Stimulated activated CD4-positive, alpha-beta T cell treated with anti-CD3 and anti-CD28 coated beads, Interleukin-2, amount 100 ng/mL, for 48 hours (primary cell): ENCODE measurements around the gene ZDHHC14.

ENCODE experiments used
- DNase-seq, 2 donors: peaks; one replicate each; pipeline ENCODE4 v3.0.0-alpha.2; 2020

ZDHHC14 gene

DNA sequence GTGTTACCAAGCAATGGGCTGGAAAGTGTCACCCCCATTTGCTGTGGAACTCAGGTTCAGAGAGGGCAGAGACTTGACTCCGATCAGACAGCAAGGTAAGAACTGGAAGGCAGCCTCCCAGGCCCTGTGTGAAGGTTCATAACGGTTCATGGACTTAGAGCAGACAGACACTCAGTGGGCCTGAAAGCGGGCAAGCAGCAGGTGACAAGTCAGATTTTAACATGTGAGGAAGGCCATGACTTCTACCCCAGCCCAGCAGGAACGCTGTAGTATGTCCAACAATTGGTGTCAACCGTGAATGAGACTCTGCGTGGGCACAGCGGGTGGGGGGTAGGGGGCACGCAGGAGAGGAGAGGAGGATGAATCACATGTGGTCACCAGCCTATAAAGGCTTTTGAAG, 224.5 kb downstream of the ZDHHC14 start:
- no peak for DNase-seq

DNA sequence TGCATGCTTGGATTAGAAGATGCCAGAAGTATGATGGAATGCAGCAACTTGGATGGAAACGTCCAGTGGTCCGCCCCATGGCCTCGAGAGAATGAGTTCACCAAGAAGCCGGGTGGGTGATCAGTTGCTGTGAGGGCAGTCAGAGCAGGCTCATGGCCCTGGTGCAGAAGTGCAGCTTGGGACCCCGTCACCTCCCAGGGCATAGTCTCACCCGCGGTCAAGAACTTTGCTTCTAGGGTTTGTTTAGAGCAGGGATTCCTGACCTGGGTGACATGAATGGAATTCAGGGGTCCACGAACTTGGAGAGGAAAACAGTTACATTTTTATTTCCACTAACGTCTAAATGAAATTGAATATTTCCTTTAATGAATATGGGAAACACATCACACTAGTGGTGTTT, 225.5 kb downstream of the ZDHHC14 start:
- no peak for DNase-seq

DNA sequence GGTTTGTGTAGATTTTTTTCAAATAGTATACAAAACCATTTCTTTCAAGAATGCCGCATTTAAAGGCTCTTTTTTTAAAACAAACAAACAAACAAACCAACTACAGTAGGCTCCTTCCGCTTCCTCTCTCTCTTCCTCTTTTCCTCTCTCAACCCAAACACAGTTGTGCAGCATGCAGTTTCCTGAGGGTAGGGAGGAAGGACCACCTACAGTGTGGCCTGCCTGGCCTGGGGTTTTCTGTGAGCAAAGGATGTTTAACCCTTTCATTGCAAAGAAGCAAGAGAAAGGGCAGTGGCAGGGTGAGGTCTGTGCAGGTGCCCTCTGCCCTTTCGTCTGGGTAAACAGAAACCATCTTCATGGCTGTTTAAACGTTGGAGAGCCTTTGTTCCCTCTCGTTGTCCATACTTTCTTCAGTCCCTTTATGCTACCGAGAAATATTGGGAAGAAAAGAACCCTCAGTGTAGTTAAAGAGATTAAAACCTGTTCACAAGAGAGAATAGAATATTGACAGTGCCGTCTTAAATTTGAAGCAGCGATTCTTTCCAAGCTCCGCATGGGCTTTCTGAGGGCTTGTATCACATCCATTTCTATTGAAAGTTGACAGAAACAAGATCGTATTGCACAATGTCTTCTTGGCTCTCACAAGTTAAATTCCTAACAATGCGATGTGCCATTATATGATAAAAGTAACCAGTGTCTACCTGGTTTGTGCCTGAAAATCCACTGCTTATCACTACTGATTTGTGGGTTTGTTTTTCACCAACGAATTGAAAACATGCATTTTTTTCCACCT, 226.5 kb downstream of the ZDHHC14 start:
- no peak for DNase-seq

DNA sequence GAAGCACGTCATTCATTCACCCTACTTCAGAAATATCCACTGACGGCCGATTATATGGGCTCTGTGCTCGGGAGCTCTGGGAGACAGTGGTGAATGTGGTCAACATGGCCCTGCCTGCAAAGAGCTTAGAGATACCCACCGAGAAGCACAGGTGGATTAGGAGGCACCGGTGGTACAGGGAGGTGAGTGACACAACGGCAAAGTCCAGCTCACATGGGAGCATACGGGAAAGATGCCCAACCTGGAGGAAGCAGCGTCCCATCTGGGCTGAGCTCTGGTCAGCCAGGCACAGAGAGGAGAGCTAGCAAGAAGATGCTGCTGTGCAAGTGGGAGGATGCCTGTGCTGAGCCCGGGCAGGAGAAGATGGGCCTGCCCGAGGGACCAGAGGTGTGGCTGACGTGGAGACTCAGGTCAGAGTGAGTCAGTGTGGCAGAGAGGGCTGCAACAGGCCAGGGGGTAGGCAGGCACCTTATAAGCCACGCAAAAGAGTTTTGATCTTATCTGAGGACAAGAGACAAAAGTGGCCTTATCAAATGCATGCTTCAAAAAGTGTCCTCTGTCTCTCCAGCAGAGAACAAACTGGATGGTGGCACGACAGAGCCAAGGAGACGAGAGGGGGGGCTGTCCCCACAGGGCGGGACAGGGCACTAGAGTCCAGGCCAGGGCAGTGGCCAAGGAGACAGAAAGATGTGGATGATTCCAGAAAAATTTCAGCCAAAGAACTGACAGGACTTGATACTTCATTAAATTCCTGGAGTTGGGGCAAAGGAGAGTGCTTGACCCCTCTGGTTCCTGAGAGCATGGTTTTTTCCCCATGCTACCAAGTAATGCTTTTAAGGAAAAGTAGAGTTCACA, 227.5 kb downstream of the ZDHHC14 start:
- DNase-seq: no peak

DNA sequence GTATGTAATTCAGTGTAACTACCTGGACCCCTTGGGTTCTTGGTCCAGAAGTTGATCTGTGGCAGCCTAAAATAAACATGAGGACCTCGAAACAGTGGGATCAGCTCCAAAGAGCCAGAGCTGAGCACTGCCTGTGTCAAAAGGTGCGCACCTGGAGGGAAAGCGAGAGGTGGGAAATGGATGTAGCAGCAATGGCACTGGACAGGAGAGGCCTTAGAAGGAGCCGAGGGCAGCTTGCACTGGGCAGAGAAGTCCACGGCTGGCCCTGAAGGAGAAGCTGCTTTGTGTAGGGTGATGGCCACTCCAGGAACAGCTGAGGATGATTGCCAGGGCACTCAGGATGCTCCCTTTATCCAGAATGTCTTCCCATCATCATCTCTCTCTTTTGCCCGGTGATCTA, 228.1 kb downstream of the ZDHHC14 start:
- no peak for DNase-seq

DNA sequence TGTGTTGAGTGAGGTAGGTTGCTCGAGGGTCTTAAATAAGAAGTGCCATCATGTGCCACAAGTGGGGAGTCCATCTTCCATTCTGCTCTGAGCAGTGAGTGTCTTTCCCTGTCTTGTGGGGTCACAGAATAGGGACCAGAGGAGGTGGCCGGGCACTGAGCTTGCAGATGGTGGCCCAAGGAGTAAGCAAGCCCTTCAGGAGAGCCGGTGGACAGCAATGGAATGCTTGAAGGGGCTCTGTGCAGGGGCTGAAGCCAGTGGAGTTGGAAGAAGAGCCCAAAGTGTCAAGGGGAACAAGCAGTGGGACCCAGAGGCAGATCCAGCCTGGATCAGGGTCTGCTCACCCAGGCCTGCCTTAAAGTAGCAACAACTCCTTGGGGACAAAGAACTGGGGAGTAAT, 228.6 kb downstream of the ZDHHC14 start:
- no peak for DNase-seq

DNA sequence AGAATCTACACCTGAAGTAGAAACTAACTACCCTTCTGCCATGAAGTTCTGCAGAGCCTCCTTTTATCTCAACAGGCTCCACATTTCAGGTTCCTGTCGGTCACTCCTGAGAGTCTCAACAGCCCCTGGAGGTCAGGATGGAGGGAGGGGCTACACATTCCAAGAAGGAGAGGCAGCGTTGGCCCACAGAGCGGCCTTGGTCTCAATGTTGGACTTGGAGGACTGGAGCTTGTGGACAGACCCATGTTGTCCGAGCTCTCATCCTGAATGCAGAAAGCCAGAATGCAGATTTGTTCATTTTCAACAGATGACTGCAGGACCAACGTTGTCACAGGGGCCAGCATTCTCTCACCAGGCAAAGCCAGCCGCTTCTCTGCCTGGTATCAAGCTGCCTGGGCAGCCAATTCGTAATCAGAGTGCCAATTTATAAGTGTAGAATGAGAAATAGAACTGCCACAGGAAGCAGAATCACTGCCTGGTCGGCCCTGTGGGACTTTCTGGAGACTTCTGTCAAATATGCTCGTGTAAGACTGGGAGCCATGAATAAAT, 229.5 kb downstream of the ZDHHC14 start:
- DNase-seq: no peak

DNA sequence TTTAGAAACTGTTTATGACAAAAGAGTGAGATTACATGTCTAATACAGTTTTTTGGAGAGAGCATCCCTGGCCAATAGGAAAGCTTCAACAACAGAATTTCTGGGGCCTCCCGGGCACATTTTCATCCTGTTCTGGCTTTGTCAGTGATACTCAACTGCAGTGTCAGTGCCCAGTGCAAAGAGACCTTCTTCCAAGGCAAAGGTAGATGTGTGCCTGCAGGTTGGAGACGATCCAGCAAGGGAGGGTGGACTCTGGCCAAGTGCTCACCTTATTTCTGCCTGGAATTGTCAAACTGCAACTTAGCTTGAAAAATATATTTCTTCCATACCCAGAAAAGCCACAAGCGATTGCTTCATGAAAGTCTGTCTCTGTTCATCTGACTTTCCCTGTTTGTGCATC, 230.4 kb downstream of the ZDHHC14 start:
- no peak for DNase-seq

DNA sequence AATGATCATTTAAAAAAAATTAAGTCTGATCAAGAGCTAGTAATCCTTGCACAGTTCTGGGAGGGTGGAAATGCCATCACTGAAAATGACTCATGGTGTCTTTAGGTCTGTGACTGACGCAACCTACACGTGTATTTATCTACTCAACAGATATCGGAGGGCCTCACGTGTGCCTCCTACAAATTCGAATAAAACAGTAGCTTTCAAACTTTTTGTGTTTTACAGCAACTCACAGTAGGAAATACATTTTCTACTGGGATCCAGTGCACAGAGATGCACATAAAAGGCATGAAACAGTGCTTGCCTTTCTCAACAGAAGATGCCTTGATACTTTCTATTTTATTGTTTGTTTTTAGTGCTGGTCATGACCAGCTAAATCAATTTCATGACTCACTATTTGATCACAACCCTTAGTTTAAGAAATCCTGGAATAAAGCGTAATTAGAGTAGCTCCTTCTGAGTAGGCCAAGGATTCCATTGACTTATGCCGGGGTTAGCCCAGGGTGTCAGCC, 232.1 kb downstream of the ZDHHC14 start:
- no peak for DNase-seq

DNA sequence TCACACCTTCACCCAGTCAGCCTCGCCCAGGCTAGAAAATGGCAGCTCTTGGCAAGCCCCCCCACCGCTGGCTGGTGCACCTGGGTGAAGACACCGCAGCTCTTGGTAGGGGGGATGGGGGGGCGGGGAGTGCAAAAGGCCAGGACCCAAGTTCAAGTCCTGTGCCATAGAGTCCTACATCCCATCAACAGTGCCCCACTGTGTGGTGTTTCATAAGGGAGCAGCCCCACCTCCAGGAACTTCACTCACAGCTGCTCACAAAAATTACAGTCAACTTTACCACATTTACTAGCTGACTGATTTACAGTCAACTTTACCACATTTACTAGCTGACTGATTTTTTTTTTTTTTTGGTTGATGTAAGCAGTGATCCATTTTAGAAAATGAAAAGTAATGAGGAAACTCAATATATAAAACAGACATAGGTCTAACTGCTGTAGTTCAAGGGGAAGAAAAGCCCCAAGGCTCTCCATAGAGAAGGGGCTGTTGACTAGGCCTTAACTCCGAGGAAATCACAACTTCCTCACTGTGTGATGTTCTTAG, 233.1 kb downstream of the ZDHHC14 start:
- DNase-seq: no peak

DNA sequence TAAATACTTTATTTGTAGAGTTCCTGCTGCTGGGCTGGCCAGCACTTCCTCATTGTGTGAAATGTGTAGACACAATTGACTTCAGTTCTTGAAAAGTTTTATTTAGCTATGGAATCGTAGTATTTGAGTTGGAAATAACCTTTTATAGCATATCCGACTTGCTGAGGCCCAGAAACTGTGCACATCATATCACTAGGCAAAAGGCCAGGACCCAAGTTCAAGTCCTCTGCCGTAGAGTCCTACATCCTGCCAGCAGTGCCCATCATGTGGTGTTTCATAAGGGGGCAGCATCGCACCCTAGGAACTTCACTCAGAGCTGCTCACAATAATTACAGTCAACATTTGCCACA, 234.4 kb downstream of the ZDHHC14 start:
- DNase-seq: no peak

DNA sequence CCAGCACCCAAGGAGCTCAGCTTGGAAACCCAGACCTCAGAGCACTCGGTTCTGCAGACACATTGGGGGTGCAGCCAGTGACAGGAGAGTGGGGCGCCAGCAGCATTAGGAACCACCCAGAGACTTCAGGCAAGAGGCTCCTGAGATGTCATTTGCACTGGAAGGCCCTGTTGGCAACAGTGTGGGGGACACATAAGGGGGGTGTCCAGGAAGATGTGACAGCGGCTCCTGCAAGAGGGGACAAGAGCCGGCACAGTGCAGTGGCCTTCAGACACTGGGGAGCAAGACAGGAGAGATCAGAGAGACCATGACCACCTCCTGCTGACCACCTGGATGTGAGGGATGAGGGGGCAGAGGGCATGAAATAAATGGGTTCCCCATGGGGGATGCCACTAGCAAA, 235.0 kb downstream of the ZDHHC14 start:
- no peak for DNase-seq

DNA sequence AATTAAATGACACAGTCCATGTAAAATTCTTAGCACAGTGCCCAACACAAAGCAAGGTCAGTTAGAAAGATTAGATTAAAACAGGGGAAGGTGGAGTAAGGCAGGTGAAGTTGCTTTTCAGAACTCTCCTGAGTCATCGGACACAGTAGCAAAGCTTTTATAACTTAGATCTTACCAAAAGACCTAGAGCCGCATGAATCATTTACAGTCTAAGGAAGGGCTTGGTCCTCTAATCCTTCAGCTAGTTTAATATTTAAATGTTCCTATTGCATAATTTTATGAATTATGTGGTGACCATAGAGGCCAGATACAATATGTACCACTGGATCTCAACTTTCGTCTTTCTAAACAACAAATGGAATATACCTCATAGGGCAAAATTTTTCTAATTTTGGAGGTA, 240.0 kb downstream of the ZDHHC14 start:
- DNase-seq: no peak

DNA sequence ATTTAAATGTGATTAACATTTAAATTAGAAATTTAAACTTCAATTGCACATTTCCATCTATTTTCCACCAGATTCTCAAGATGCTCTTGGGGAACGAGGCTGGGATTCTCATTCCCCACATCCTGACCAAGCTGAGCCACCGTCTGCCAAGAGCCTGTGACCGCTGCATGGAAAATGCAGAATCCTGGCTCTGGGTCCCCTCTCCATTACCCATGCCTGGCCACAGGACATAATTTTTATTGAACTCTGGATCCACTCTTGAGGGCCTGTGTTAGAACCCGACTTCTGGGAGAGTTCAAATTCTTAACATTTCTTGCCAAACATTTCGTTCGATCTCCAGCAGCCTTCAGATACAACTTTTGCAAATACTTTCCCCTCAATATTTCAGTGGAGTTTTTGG, 240.4 kb downstream of the ZDHHC14 start:
- no peak for DNase-seq

DNA sequence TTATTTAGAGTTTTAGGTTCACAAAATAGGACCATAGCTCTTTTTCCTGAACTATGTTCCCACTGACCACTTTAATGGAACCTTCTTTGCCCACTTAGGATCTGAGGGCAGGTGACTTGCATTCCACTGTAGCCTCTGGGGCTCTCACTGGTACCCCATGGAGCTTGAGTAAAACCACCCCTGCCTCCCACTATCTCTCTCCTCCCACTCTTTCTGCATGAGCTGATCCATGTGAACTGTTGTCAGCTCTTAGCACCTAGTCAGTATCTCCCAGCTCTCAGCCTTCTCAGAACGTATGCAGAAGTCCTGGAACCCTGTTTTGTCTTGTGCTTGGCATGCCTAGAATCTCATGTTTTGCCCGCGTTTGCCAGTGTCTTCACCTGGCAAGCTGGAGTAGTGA, 241.4 kb downstream of the ZDHHC14 start:
- no peak for DNase-seq

DNA sequence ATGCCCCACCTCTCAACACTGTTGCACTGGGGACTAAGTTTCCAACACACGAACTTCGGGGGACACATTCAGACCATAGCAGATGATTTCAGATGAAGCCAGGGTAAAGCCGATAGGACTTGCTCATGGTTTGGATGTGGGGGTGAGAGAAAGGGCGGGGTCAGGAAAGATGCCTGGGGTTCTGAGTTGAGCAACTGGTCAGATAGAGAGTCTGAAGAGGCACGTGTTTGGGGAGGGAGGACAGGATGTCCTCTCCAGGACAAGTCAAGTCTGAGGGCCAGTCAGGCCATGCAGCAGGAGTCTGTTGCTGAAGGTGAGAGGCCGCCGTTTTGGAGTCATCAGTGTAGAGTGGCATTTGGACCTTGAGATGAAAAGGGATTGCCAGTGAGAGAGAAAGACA, 244.1 kb downstream of the ZDHHC14 start:
- no peak for DNase-seq

DNA sequence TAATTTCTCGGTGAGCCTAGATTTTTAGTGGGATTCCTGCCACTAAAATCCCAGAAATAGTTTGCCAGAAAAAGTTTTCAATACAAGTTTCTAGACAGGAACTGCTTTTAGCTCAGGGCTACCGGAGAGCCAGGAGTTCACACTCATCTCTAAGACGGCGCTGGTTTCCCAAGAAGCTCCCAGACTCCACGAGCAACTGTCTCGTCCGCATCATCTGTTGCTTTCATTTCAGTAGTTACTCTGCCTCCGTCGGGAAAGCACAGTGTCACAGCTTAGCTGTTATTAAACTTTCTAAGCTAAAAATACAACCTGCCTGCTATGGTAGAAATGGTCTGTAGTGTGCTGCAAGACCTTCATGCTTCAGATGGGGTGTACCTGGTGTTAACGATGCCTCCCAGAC, 244.8 kb downstream of the ZDHHC14 start:
- no peak for DNase-seq

DNA sequence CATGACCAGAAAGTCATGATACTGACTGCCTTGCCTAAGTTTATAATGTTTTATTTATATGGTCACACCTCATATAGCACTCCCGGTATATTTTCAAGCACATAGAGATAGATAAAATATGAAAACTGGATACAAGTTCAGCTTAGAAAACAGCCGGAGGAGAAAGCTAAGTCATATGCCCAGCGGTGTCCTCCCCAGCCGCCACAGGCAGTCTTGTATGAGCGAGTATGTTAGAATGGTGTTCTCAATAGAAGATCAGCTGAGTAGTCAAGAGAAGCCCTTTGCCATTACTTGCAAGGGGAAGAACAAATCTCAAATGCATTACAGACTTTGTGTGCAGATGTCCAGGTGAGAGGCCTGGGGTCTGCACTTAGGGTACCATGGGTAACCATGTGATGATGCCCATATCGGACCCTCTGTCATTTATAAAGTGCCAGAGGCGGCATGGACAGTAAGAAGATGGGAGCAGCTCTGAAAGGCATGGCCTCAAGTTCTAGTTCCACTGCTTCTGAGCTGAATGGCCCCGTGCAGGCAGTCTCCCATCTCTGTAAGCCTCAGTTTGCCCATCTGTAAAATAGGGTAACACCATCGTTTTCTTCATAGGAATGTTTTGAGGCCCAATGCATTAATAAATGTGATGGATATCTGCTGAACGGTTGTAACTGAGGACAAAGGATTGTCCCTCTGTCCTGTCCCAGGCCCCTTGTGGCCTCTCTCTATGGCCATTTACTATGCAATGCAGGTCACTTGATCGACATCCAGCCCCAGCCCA, 246.4 kb downstream of the ZDHHC14 start:
- no peak for DNase-seq

DNA sequence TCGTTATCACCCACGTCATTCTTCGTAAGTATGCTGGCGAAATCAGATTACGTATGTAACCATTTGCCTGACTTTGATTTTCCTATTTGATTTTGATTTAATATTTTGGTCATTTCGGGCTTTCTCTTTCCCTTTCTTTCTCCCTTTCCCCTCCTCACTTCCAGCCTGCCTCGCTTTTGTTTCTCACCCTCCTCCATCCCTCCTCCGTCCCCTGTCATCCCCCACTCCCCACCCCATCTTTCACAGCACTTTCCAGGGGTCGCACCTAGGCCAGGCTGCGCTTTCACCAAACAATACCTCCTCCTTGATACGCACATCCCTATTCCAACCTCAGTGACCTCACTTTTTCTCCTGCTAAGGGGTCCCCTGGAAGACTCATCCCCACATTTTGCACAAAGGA, 247.5 kb downstream of the ZDHHC14 start:
- DNase-seq: no peak

DNA sequence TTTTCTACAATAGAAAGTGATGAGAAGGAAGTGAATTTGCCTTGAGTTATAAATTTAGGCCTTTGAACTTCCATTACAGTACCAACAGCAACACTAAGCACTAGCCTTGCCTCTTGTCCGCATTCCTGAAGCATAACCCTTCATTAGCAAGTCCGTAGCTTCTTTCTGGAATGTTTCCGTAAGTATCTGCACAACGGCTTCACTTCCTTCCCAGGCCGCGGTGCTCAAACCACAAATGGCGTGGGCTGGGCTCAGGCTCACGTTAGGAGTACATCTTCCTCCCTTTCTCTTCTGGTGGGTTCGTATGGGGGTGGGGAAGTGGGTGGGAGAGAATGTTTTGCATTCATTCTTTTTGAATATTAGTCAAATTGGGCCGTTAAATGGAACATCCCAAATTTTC, 248.2 kb downstream of the ZDHHC14 start:
- no peak for DNase-seq

DNA sequence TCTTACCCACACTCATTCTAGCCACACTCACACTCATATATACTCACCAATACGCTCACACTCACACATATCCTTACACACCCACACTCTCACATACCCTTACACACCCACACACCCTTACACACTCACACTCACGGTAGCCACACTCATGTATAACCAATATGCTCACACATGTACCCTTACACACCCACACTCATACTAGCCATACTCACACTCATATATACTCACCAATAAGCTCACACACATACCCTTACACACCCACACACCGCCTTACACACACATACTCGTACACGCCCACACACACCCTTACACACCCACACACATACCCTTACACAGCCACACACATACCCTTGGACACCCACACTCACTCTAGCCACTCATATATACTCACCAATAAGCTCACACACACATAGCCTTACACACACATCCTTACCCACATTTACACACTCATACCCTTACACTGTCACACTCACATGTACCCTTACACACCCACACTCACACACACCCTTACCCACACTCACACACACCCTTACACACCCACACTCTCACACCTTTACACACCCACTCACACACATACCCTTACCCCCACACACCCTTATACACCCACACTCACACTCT, 249.6 kb downstream of the ZDHHC14 start:
- DNase-seq: no peak

DNA sequence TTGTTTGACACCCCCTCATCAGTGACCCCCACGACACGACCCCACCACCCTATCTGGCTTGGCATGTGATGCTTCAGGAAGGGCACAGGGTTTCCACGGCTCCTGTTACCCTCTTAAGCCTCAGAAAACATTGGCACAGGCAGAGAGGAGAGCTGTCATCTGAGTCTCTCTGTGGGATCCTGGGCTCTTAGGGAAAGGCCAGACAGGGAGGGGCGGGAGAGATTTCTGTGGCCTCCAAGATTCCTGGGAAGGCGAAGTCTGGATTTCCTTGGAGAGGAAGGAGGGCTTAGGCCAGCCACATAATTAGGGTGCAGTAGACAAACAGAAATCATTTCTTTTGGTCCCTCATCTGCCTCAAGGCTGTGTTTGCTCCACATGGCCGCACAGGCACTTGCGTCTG, 250.4 kb downstream of the ZDHHC14 start:
- no peak for DNase-seq
